ENCODE data around the gene TNFSF13B. TPM values are rescaled to one million over a fixed set of nuclear protein-coding genes. Genes with fewer than 3 reads are reported as not detected.
"Not testable (repeated sequence)": the region's sequence is repeated elsewhere in the genome, so short reads cannot be mapped to it uniquely, and the experiment has no call there.

Gene TNFSF13B
- 10 to 100 TPM in 1 of 2 donors, 1 to 10 TPM in 1; 6.0 to 13.0 TPM for total RNA-seq
- long read RNA-seq, donor 1, partial matches to known transcripts, result 0 of 4 reads
- long read RNA-seq, donor 1, other reads (novel, unspliced or antisense), result 0 of 4 reads
- long read RNA-seq, donor 2, partial matches to known transcripts, result 0 of 4 reads
- long read RNA-seq, donor 2, other reads (novel, unspliced or antisense), result 0 of 4 reads

- intact Hi-C loops (cut with DNase I), result no loop called here
- DNase-seq (ENCODE audit: low spot score), result peak; percentile 86
Measured at GRCh38 chr13:108269601-108270328, at the start of gene TNFSF13B. Gene TNFSF13B, plus strand, starts transcription at chr13:108269718. Its CDS starts 178 bp downstream, at chr13:108269896.

- DNase-seq (ENCODE audit: low spot score), result no peak
- intact Hi-C loops (cut with DNase I), result no loop called here
Measured at GRCh38 chr13:108220041-108220440, 49.5 kb upstream of the TNFSF13B start.

- intact Hi-C loops (cut with DNase I), result no loop called here
- DNase-seq (ENCODE audit: low spot score), result no peak
Measured at GRCh38 chr13:108223687-108224503, 45.6 kb upstream of the TNFSF13B start.

- DNase-seq (ENCODE audit: low spot score), result no peak
- intact Hi-C loops (cut with DNase I), result no loop called here
Measured at GRCh38 chr13:108225440-108225839, 44.1 kb upstream of the TNFSF13B start.

- intact Hi-C loops (cut with DNase I), result no loop called here
Measured at GRCh38 chr13:108226184-108226583, 43.3 kb upstream of the TNFSF13B start.

GRCh38 chr13:108227651-108228272 lies 41.8 kb upstream of the TNFSF13B start:
- intact Hi-C loops (cut with DNase I), result no loop called here
- DNase-seq (ENCODE audit: low spot score), result no peak

More at GRCh38 chr13:108226184-108226583, 43.3 kb upstream of the TNFSF13B start:
- DNase-seq (ENCODE audit: low spot score), result no peak

GRCh38 chr13:108230377-108230776 lies 39.1 kb upstream of the TNFSF13B start:
- DNase-seq (ENCODE audit: low spot score), result no peak
- intact Hi-C loops (cut with DNase I), result no loop called here

GRCh38 chr13:108249150-108249549 lies 20.4 kb upstream of the TNFSF13B start:
- intact Hi-C loops (cut with DNase I), result no loop called here
- no peak for DNase-seq (ENCODE audit: low spot score)

GRCh38 chr13:108257248-108257647 lies 12.3 kb upstream of the TNFSF13B start:
- DNase-seq (ENCODE audit: low spot score), result no peak
- intact Hi-C loops (cut with DNase I), result no loop called here

- no peak for DNase-seq (ENCODE audit: low spot score)
- intact Hi-C loops (cut with DNase I), result no loop called here
Measured at GRCh38 chr13:108263621-108264355, 5.7 kb upstream of the TNFSF13B start.

GRCh38 chr13:108266321-108266990 lies 3.1 kb upstream of the TNFSF13B start:
- DNase-seq (ENCODE audit: low spot score), result peak; percentile 57
- intact Hi-C loops (cut with DNase I), result no loop called here

- intact Hi-C loops (cut with DNase I), result no loop called here
- DNase-seq (ENCODE audit: low spot score), result no peak
Measured at GRCh38 chr13:108267347-108267746, 2.2 kb upstream of the TNFSF13B start.

GRCh38 chr13:108267855-108268254 lies 1.7 kb upstream of the TNFSF13B start:
- intact Hi-C loops (cut with DNase I); DNase-seq (ENCODE audit: low spot score): not testable (repeated sequence)

GRCh38 chr13:108268466-108269112 lies 929 bp upstream of the TNFSF13B start:
- no peak for DNase-seq (ENCODE audit: low spot score)
- intact Hi-C loops (cut with DNase I), result no loop called here

GRCh38 chr13:108270442-108270841 lies 924 bp downstream of the TNFSF13B start:
- DNase-seq (ENCODE audit: low spot score), result no peak
- intact Hi-C loops (cut with DNase I), result no loop called here

GRCh38 chr13:108272333-108272732 lies 2.8 kb downstream of the TNFSF13B start:
- DNase-seq (ENCODE audit: low spot score), result no peak
- intact Hi-C loops (cut with DNase I), result no loop called here

- DNase-seq (ENCODE audit: low spot score), result no peak
- intact Hi-C loops (cut with DNase I), result no loop called here
Measured at GRCh38 chr13:108273429-108274118, 4.1 kb downstream of the TNFSF13B start.
